CD8-positive, alpha-beta memory T cell (primary cell): ENCODE measurements around the gene GGA2. TPM values are rescaled to one million over a fixed set of nuclear protein-coding genes. Genes with fewer than 3 reads are reported as not detected.
"Not testable (repeated sequence)": the region's sequence is repeated elsewhere in the genome, so short reads cannot be mapped to it uniquely, and the experiment has no call there.

ENCODE experiments used
- CTCF ChIA-PET: fragments of 350-600 bp; sonication (Branson Sonifier 250); formaldehyde crosslinking; loops from one replicate; lab custom pipeline; 2021; ENCODE audit warnings: antibody characterized with exemption; lab: Charles Lee
- POLR2A ChIA-PET: fragments of 350-600 bp; sonication (Branson Sonifier 250); formaldehyde crosslinking; loops from one replicate; lab custom pipeline; 2021; ENCODE audit warnings: antibody characterized with exemption; lab: Charles Lee
- DNase-seq, 5 donors: peaks; one replicate each; pipeline versions ENCODE4 v3.0.0 to v3.0.0-alpha.2; 2020 to 2022; ENCODE audit warnings: mixed read lengths in 1 of 5
- H3K27ac ChIP-seq: one replicate; pipeline ENCODE4 v1.7.0; 2013; ENCODE audit warnings: low read depth, mild to moderate bottlenecking, low read length, moderate library complexity
- H3K27me3 ChIP-seq: 2 replicates; pipeline ENCODE4 v1.7.0; 2013; ENCODE audit warnings: low read length, mild to moderate bottlenecking; ENCODE audit not compliant: insufficient read depth, poor library complexity, severe bottlenecking
- H3K36me3 ChIP-seq: 2 replicates; pipeline ENCODE4 v1.7.0; 2013; ENCODE audit warnings: mild to moderate bottlenecking, low read length, moderate library complexity; ENCODE audit not compliant: insufficient read depth
- H3K4me1 ChIP-seq: 2 replicates; pipeline ENCODE4 v1.7.0; 2013; ENCODE audit warnings: mild to moderate bottlenecking, low read length, moderate library complexity; ENCODE audit not compliant: insufficient read depth
- H3K4me3 ChIP-seq: 2 replicates; pipeline ENCODE4 v1.7.0; 2013; ENCODE audit warnings: mild to moderate bottlenecking, low read length
- H3K9me3 ChIP-seq: 2 replicates; pipeline ENCODE4 v1.7.0; 2013; ENCODE audit warnings: mild to moderate bottlenecking, low read length
- H3K27ac Mint-ChIP-seq, 8 donors: one replicate each; pipeline ENCODE4 v1.8.0; 2020 to 2021; ENCODE audit warnings: mixed read lengths in 8 of 8, mild to moderate bottlenecking in 6 of 8, inconsistent platforms in 3 of 8, moderate library complexity in 3 of 8
- H3K27me3 Mint-ChIP-seq, 2 donors: one replicate each; pipeline ENCODE4 v1.8.0; 2020 to 2021; ENCODE audit warnings: mixed read lengths in 2 of 2, mild to moderate bottlenecking in 1 of 2, moderate library complexity in 1 of 2
- H3K36me3 Mint-ChIP-seq, 3 donors: one replicate each; pipeline ENCODE4 v1.8.0; 2020 to 2021; ENCODE audit warnings: mixed read lengths in 3 of 3, inconsistent platforms in 1 of 3, mild to moderate bottlenecking in 1 of 3
- H3K4me1 Mint-ChIP-seq, 3 donors: one replicate each; pipeline ENCODE4 v1.8.0; 2020 to 2021; ENCODE audit warnings: mixed read lengths in 3 of 3, inconsistent platforms in 1 of 3, mild to moderate bottlenecking in 1 of 3
- H3K4me3 Mint-ChIP-seq, 7 donors: one replicate each; pipeline ENCODE4 v1.8.0; 2020 to 2021; ENCODE audit warnings: mixed read lengths in 7 of 7, mild to moderate bottlenecking in 6 of 7, moderate library complexity in 4 of 7, inconsistent platforms in 2 of 7
- H3K9me3 Mint-ChIP-seq, 5 donors: one replicate each; pipeline ENCODE4 v1.8.0; 2020 to 2022; ENCODE audit warnings: mixed read lengths in 5 of 5, mild to moderate bottlenecking in 3 of 5, moderate library complexity in 2 of 5, inconsistent platforms in 1 of 5
- polyA plus RNA-seq: library from polyadenylated mRNA; unstranded; fragments of 300-500 nt; fragmentation: Illumina TruSeq; gene quantifications from one replicate; pipeline ENCODE4 v1.2.3, GENCODE V29; 2021
- total RNA-seq, 2 experiments: library from RNA; stranded (reverse); gene quantifications; one replicate each; pipeline ENCODE4 v1.2.3, GENCODE V29; 2021

The GGA2 gene
- total and polyA plus RNA-seq, 3 experiments from 2014 or later: 52.3 to 70.1 (median 63.5) TPM

DNA sequence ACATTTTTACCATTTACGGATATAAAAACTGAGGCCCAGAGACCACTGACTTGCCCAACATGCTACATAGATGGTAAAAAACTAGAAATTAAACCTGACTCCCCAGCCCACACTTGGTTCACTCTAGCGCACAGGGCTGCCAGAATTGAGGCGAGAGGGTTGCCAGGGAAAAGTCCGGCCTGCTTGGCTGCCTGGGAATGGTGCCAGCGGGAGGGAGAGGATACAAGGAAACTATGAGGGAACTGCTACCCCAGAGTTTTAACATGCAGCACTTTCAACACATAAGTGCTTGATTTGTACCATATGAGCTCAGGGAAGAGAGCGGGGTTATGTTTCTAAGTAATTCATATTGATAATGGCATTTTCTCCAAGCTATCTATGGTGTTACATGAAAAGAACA lies 47.3 kb downstream of the GGA2 start:
- H3K4me1 Mint-ChIP-seq, H3K27me3 ChIP-seq, H3K9me3 Mint-ChIP-seq, H3K4me3 ChIP-seq, H3K4me1 ChIP-seq, H3K4me3 Mint-ChIP-seq, H3K27ac ChIP-seq, DNase-seq, H3K27ac Mint-ChIP-seq, H3K9me3 ChIP-seq, POLR2A ChIA-PET, H3K27me3 Mint-ChIP-seq: not testable (repeated sequence)
- peaks cover 4 to 35% (median 10%) of the 10 kb centered on the region in 3 donors for H3K36me3 Mint-ChIP-seq
- peaks cover 17% of the 10 kb centered on the region for H3K36me3 ChIP-seq
- CTCF ChIA-PET: interaction anchor here (1.2 kb wide), 1 partner anchor 28 kb away, joined by 4 read pairs; no protein-coding TSS in a partner anchor

GRCh38 chr16:23453338-23454052 lies 56.8 kb downstream of the GGA2 start:
- Histone ChIP-seq H3K36me3 (no peaks in the 10 kb centered on the region), H3K4me1 (peaks cover 21% of the 10 kb centered on the region), H3K4me3 (peak overlapping the region; percentile 98), H3K27ac (peak overlapping the region; percentile 86), H3K9me3 (no peaks in the 10 kb centered on the region), H3K27me3 (no peaks in the 10 kb centered on the region)
- Mint-ChIP-seq H3K27me3 (peaks cover 0 to 6% of the 10 kb centered on the region in 2 donors), H3K27ac (peak overlapping the region; percentile 85 to 96 (median 92)), H3K36me3 (peaks cover 0 to 10% (median 0%) of the 10 kb centered on the region in 3 donors), H3K4me3 (peak overlapping the region; percentile 94 to 99 (median 96)), H3K4me1 (peaks cover 33 to 42% (median 34%) of the 10 kb centered on the region in 3 donors), H3K9me3 (peaks cover 0 to 3% (median 0%) of the 10 kb centered on the region in 5 donors)
- POLR2A ChIA-PET: interaction anchor here (1.0 kb wide), 1 partner anchor 56 kb away, joined by 3 read pairs; no protein-coding TSS in a partner anchor
- DNase-seq: no peak
- CTCF ChIA-PET: interaction anchor here (1.5 to 2.6 kb wide), 2 partner anchors 18 to 52 kb away, joined by 3 to 15 read pairs; no protein-coding TSS in a partner anchor

DNA sequence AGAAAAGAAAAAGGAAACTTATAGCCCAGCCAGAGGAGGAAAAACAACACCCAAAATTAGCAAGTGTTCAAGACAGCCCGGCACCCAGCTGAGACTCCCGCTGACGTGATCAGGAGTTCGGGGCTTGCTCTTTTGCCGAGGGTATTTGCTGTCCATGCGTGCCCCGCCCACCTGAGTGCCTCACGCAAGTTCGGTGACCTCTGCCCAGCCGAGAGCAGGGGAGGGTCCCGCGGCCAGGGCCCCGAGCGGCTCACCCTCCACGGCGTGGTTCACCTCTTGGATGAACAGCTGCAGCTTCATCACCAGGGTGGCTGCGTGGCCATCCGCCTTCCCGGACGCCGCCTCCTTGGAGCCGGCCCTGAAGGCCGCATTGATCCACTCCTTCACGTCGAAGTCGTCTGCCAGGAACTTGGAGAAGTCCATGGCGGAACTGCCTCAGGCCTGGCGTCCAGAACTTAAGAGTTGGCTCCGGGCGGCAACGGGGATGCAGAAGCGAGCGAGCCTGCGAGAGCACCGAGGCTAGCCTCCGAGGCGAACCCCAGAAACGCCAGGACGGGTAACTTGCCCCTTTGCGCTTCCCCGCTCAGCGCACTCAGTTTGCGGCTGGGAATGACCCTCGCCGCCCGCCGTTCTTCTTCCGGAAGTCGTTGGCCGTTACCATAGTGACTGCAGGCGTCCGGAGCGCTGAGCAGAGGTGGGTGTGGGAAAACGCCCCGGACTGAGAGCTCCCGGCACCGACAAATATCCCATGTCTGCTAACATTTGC lies 57.5 kb downstream of the GGA2 start, which contains the start of gene COG7:
Gene COG7, minus strand, starts transcription at position 618 of the 766 bp plus-strand sequence. Its CDS starts 195 bp downstream, at position 423.
- peaks cover 38 to 48% (median 40%) of the 10 kb centered on the region in 3 donors for H3K4me1 Mint-ChIP-seq
- H3K4me3 Mint-ChIP-seq: peak within 1 kb of the TSS; percentile 94 to 99 (median 96)
- ChIA-PET POLR2A (interaction anchor here (0.6 to 1.0 kb wide), 3 partner anchors 12 to 143 kb away, joined by 3 read pairs; partner anchors contain the start of gene NDUFAB1), CTCF (interaction anchor here (1.0 to 2.6 kb wide), 3 partner anchors 17 to 53 kb away, joined by 3 to 15 read pairs (median 3); no protein-coding TSS in a partner anchor)
- Histone ChIP-seq H3K4me3 (peak within 1 kb of the TSS; percentile 98), H3K9me3 (no peaks in the 10 kb centered on the region), H3K27me3 (no peaks in the 10 kb centered on the region), H3K4me1 (peaks cover 21% of the 10 kb centered on the region), H3K27ac (peak within 1 kb of the TSS; percentile 86), H3K36me3 (no peaks in the 10 kb centered on the region)
- H3K36me3 Mint-ChIP-seq: peaks cover 0 to 10% (median 0%) of the 10 kb centered on the region in 3 donors
- peak; percentile 71 to 89 (median 82) for DNase-seq
- peak within 1 kb of the TSS; percentile 85 to 96 (median 92) for H3K27ac Mint-ChIP-seq
- H3K9me3 Mint-ChIP-seq: peaks cover 0 to 3% (median 0%) of the 10 kb centered on the region in 5 donors
- peaks cover 0 to 6% of the 10 kb centered on the region in 2 donors for H3K27me3 Mint-ChIP-seq

- H3K27ac ChIP-seq: peak overlapping the region; percentile 86
- peaks cover 38 to 48% (median 40%) of the 10 kb centered on the region in 3 donors for H3K4me1 Mint-ChIP-seq
- POLR2A ChIA-PET: interaction anchor here (0.6 to 0.7 kb wide), 2 partner anchors 12 to 144 kb away, joined by 3 read pairs; partner anchors contain the start of gene NDUFAB1
Observed at GRCh38 chr16:23452221-23452571, 58.1 kb downstream of the GGA2 start.

DNA sequence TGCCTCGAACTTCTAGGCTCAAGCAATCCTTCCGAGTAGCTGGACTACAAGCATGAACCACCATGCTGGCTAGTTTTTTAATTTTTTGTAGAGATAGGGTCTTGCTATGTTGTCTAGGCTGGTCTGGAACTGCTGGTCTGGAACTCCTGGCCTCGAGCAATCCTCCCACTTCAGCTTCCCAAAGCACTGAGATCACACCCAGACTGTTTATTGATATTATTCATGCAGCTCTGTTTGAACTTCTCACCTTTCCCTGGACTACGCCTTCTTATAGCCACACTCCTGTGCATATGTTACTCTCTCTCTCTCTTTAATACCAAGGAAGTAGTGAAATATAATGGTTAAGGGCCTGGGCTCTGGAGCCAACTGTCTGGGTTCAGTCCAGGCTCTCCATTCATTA lies 61.9 kb downstream of the GGA2 start:
- no peak overlapping the region for H3K27ac ChIP-seq
- no peaks in the 10 kb centered on the region for H3K9me3 ChIP-seq
- no peak overlapping the region for H3K4me3 ChIP-seq
- no peaks in the 10 kb centered on the region for H3K36me3 ChIP-seq
- peaks cover 21% of the 10 kb centered on the region for H3K4me1 ChIP-seq
- DNase-seq: no peak
- H3K27me3 ChIP-seq: no peaks in the 10 kb centered on the region
- H3K4me3 Mint-ChIP-seq: peak overlapping the region in 1 of 7 donors; percentile 59
- H3K9me3 Mint-ChIP-seq: no peaks in the 10 kb centered on the region
- CTCF ChIA-PET: no interaction called here
- H3K27me3 Mint-ChIP-seq: peaks cover 0 to 4% of the 10 kb centered on the region in 2 donors
- H3K36me3 Mint-ChIP-seq: peaks cover 0 to 38% (median 5%) of the 10 kb centered on the region in 3 donors
- H3K27ac Mint-ChIP-seq: peak overlapping the region in 3 of 8 donors; percentile 4 to 51 (median 44)
- peaks cover 37 to 50% (median 40%) of the 10 kb centered on the region in 3 donors for H3K4me1 Mint-ChIP-seq
- POLR2A ChIA-PET: no interaction called here

More at GRCh38 chr16:23452221-23452571, 58.1 kb downstream of the GGA2 start:
- Histone ChIP-seq H3K36me3 (no peaks in the 10 kb centered on the region), H3K27me3 (no peaks in the 10 kb centered on the region), H3K4me1 (peaks cover 21% of the 10 kb centered on the region), H3K4me3 (peak overlapping the region; percentile 98), H3K9me3 (no peaks in the 10 kb centered on the region)
- H3K4me3 Mint-ChIP-seq: peak overlapping the region; percentile 94 to 99 (median 96)
- H3K36me3 Mint-ChIP-seq: peaks cover 0 to 10% (median 0%) of the 10 kb centered on the region in 3 donors
- CTCF ChIA-PET: interaction anchor here (0.8 to 2.6 kb wide), 4 partner anchors 17 to 55 kb away, joined by 3 to 15 read pairs (median 3); no protein-coding TSS in a partner anchor
- no peak for DNase-seq
- H3K9me3 Mint-ChIP-seq: peaks cover 0 to 3% (median 0%) of the 10 kb centered on the region in 5 donors
- H3K27me3 Mint-ChIP-seq: peaks cover 0 to 6% of the 10 kb centered on the region in 2 donors
- peak overlapping the region; percentile 80 to 96 (median 89) for H3K27ac Mint-ChIP-seq

DNA sequence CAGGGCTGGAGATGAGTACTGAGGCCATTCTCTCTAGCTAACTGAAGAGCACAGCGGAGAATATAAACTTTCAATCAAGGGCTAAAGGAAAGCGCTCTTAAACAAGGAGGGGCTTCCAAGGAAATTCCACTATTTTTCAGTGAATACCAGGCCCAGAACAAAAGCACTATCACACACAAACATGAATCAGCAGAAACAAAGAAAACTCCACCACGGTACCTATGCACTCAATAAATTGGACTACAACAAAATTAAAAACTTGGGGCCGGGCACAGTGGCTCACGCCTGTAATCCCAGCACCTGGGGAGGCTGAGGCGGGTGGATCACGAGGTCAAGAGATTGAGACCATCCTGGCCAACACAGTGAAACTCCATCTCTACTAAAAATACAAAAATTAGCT lies 72.8 kb downstream of the GGA2 start:
- H3K27me3 Mint-ChIP-seq: not testable (repeated sequence)
- CTCF ChIA-PET: interaction anchor here (0.7 kb wide), 1 partner anchor 25 kb away, joined by 3 read pairs; no protein-coding TSS in a partner anchor

DNA sequence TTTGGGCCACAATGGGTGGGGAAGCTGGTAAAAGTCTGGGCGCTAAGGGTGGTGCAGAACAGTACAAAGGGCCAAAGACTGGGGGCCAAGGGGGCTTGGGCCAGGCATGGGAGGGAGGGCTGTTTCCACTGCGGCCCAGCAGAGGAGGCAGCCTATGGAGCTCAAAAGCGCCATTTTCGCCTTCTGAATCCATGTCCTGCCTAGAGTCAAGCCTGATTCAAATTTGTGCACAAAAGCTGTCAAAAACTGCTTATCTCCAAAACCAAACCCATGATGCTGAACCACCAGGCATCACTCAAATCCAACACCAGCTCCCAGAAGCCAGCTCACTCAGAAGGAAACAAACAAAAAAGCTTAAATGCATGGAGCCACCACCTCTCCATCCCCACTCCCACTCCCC lies 73.3 kb downstream of the GGA2 start:
- H3K27ac ChIP-seq: no peak overlapping the region
- ChIA-PET CTCF (interaction anchor here (0.7 to 1.6 kb wide), 3 partner anchors 25 to 1068 kb away, joined by 3 to 4 read pairs (median 3); no protein-coding TSS in a partner anchor), POLR2A (no interaction called here)
- no peaks in the 10 kb centered on the region for H3K27me3 ChIP-seq
- H3K4me1 Mint-ChIP-seq: peaks cover 3 to 14% (median 10%) of the 10 kb centered on the region in 3 donors
- no peaks in the 10 kb centered on the region for H3K9me3 Mint-ChIP-seq
- H3K36me3 ChIP-seq: peaks cover 28% of the 10 kb centered on the region
- no peaks in the 10 kb centered on the region for H3K9me3 ChIP-seq
- H3K4me3 ChIP-seq: no peak overlapping the region
- H3K27ac Mint-ChIP-seq: peak overlapping the region in 1 of 8 donors; percentile 10
- no peaks in the 10 kb centered on the region for H3K27me3 Mint-ChIP-seq
- no peak overlapping the region for H3K4me3 Mint-ChIP-seq
- no peak for DNase-seq
- peaks cover 4 to 74% (median 19%) of the 10 kb centered on the region in 3 donors for H3K36me3 Mint-ChIP-seq
- no peaks in the 10 kb centered on the region for H3K4me1 ChIP-seq

More for the DNA sequence above, 72.8 kb downstream of the GGA2 start:
- DNase-seq, H3K4me3 ChIP-seq, H3K27ac ChIP-seq, POLR2A ChIA-PET, H3K27me3 ChIP-seq, H3K9me3 ChIP-seq, H3K4me3 Mint-ChIP-seq, H3K4me1 ChIP-seq, H3K27ac Mint-ChIP-seq, H3K9me3 Mint-ChIP-seq: not testable (repeated sequence)
- H3K4me1 Mint-ChIP-seq: peaks cover 3 to 14% (median 10%) of the 10 kb centered on the region in 3 donors
- peaks cover 32% of the 10 kb centered on the region for H3K36me3 ChIP-seq
- peaks cover 4 to 73% (median 20%) of the 10 kb centered on the region in 3 donors for H3K36me3 Mint-ChIP-seq
